Measurements from ENCODE around the gene ZNF576.

The ZNF576 gene

DNA sequence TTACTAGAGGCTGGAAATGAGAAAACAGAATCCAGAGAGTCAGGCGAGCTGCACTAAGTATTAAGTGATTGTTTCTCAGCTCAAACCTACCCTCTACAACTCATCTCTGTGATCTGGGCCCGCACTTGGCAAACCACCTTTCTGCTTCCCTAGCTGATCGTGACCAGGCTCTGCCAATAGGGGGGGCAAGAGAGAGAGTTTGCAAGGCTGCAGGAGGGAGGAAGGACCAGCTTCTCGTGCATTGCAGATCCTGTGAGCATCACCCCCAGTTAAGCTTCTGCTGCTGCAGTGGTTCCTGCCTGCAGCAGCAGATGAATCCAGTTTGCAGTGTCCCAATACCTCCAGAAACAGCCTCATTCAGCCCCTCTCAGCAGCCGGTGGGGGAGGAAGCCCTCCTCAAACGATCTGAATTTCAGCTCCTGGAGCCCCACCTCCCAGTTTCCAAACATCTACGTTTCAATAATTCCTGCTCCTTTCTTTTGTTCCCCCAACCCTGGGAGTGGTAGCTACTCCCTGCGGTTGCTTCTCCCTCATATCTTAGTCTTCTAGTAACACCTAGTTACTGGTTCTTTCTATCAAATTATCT lies 41.1 kb upstream of the ZNF576 start:
- Histone ChIP-seq H4K8ac (ENCODE audit: low read depth, low read length) (no peak overlapping the region), H2BK120ac (ENCODE audit: low read depth, low read length) (no peak overlapping the region), H2BK5ac (ENCODE audit: low read length) (no peak overlapping the region), H3K18ac (ENCODE audit: low read length) (no peak overlapping the region), H4K91ac (ENCODE audit: low read depth, low read length, poor library complexity) (no peak overlapping the region), H3K36me3 (replicated peaks in 1 of 2; ENCODE audit: control insufficient read depth in 2 of 2, insufficient read depth in 2 of 2, low read length in 2 of 2) (peaks cover 35 to 77% of the 10 kb centered on the region in 2 donors), H3K4me1 (ENCODE audit: control insufficient read depth in 2 of 2, insufficient read depth in 1 of 2, low read depth in 1 of 2, low read length in 2 of 2) (no peaks in the 10 kb centered on the region), H3K9me3 (replicated peaks in 1 of 2; ENCODE audit: control insufficient read depth in 2 of 2, insufficient read depth in 1 of 2, low read depth in 1 of 2, low read length in 2 of 2) (no peaks in the 10 kb centered on the region), H3K27ac (replicated peaks; ENCODE audit: low read length) (no peak overlapping the region), H2AK5ac (ENCODE audit: low read depth, low read length) (no peak overlapping the region), H2BK12ac (ENCODE audit: low read length) (no peak overlapping the region), H3K9ac (ENCODE audit: low read depth, low read length, poor library complexity) (no peak overlapping the region), H3K4ac (ENCODE audit: low read length) (no peak overlapping the region), H3K4me3 (ENCODE audit: low read length in 2 of 2) (no peak overlapping the region), H3K4me2 (ENCODE audit: insufficient read depth, low read length, poor library complexity, severe bottlenecking) (no peak overlapping the region), H2BK15ac (ENCODE audit: low read length) (no peak overlapping the region), H3K79me1 (ENCODE audit: low read depth, low read length) (no peaks in the 10 kb centered on the region), H3K27me3 (ENCODE audit: control insufficient read depth in 3 of 3, insufficient read depth in 3 of 3, low read depth in 1 of 3, low read length in 3 of 3) (no peaks in the 10 kb centered on the region), H3K14ac (ENCODE audit: low read length) (no peak overlapping the region), H3K23ac (ENCODE audit: low read depth, low read length, poor library complexity) (no peak overlapping the region), H2AFZ (ENCODE audit: low read length) (no peak overlapping the region)
- WGBS, 2 donors (ENCODE audit: extremely low coverage in 2 of 2, insufficient read length in 2 of 2, insufficient replicate concordance in 1 of 2): no CpG with 5 or more reads among the region's 8 CpGs
- peak; percentile 70 for DNase-seq (ENCODE audit: low spot score)

DNA sequence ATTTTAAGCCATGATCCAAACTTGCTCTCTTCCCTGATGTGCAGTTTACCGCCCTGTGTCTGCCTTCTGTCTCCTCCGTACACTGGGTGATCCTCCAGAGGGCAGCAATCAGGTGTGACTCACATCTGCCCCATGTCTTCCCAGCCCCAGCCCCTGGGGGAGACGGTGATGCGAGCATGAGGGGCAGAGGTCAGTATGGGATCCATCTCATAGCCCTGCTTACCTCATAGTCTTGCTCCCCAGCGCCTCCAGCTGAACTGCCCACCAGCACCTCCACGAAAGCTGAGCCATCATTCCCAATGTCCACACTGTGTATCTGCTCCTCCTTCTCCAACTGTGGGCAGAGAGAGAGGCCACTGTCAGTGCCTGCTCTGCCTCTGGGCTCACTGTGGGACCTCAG lies 35.7 kb upstream of the ZNF576 start:
- no peak overlapping the region for H4K8ac ChIP-seq (ENCODE audit: low read depth, low read length)
- no CpG with 5 or more reads among the region's 6 CpGs for WGBS, 2 donors (ENCODE audit: extremely low coverage in 2 of 2, insufficient read length in 2 of 2, insufficient replicate concordance in 1 of 2)
- H3K4me3 ChIP-seq (ENCODE audit: low read length in 2 of 2): no peak overlapping the region
- no peak overlapping the region for H2AFZ ChIP-seq (ENCODE audit: low read length)
- H3K18ac ChIP-seq (ENCODE audit: low read length): no peak overlapping the region
- no peak overlapping the region for H2BK15ac ChIP-seq (ENCODE audit: low read length)
- peaks cover 6% of the 10 kb centered on the region for H3K79me1 ChIP-seq (ENCODE audit: low read depth, low read length)
- H2AK5ac ChIP-seq (ENCODE audit: low read depth, low read length): no peak overlapping the region
- no peak overlapping the region for H2BK12ac ChIP-seq (ENCODE audit: low read length)
- no peak overlapping the region for H2BK5ac ChIP-seq (ENCODE audit: low read length)
- H3K27me3 ChIP-seq (ENCODE audit: control insufficient read depth in 3 of 3, insufficient read depth in 3 of 3, low read depth in 1 of 3, low read length in 3 of 3): no peaks in the 10 kb centered on the region
- H3K14ac ChIP-seq (ENCODE audit: low read length): no peak overlapping the region
- H3K36me3 ChIP-seq (replicated peaks in 1 of 2; ENCODE audit: control insufficient read depth in 2 of 2, insufficient read depth in 2 of 2, low read length in 2 of 2): peaks cover 29 to 70% of the 10 kb centered on the region in 2 donors
- H3K9ac ChIP-seq (ENCODE audit: low read depth, low read length, poor library complexity): peak overlapping the region; percentile 9
- H3K23ac ChIP-seq (ENCODE audit: low read depth, low read length, poor library complexity): no peak overlapping the region
- no peak overlapping the region for H4K91ac ChIP-seq (ENCODE audit: low read depth, low read length, poor library complexity)
- H3K27ac ChIP-seq (replicated peaks; ENCODE audit: low read length): no peak overlapping the region
- no peak for DNase-seq (ENCODE audit: low spot score)
- H3K9me3 ChIP-seq (replicated peaks in 1 of 2; ENCODE audit: control insufficient read depth in 2 of 2, insufficient read depth in 1 of 2, low read depth in 1 of 2, low read length in 2 of 2): no peaks in the 10 kb centered on the region
- H3K4me1 ChIP-seq (ENCODE audit: control insufficient read depth in 2 of 2, insufficient read depth in 1 of 2, low read depth in 1 of 2, low read length in 2 of 2): no peaks in the 10 kb centered on the region
- H3K4ac ChIP-seq (ENCODE audit: low read length): no peak overlapping the region
- H3K4me2 ChIP-seq (ENCODE audit: insufficient read depth, low read length, poor library complexity, severe bottlenecking): no peak overlapping the region
- H2BK120ac ChIP-seq (ENCODE audit: low read depth, low read length): no peak overlapping the region

- Histone ChIP-seq H3K4ac (ENCODE audit: low read length) (no peak overlapping the region), H4K91ac (ENCODE audit: low read depth, low read length, poor library complexity) (no peak overlapping the region), H2BK5ac (ENCODE audit: low read length) (no peak overlapping the region), H3K14ac (ENCODE audit: low read length) (no peak overlapping the region), H2AK5ac (ENCODE audit: low read depth, low read length) (no peak overlapping the region), H2BK15ac (ENCODE audit: low read length) (no peak overlapping the region), H2BK120ac (ENCODE audit: low read depth, low read length) (no peak overlapping the region), H3K4me2 (ENCODE audit: insufficient read depth, low read length, poor library complexity, severe bottlenecking) (no peak overlapping the region), H3K79me1 (ENCODE audit: low read depth, low read length) (peaks cover 6% of the 10 kb centered on the region), H3K27me3 (ENCODE audit: control insufficient read depth in 3 of 3, insufficient read depth in 3 of 3, low read depth in 1 of 3, low read length in 3 of 3) (no peaks in the 10 kb centered on the region), H3K4me1 (ENCODE audit: control insufficient read depth in 2 of 2, insufficient read depth in 1 of 2, low read depth in 1 of 2, low read length in 2 of 2) (no peaks in the 10 kb centered on the region), H3K36me3 (replicated peaks in 1 of 2; ENCODE audit: control insufficient read depth in 2 of 2, insufficient read depth in 2 of 2, low read length in 2 of 2) (peaks cover 25 to 63% of the 10 kb centered on the region in 2 donors), H3K18ac (ENCODE audit: low read length) (no peak overlapping the region), H2AFZ (ENCODE audit: low read length) (no peak overlapping the region), H3K9ac (ENCODE audit: low read depth, low read length, poor library complexity) (peak overlapping the region; percentile 9), H3K9me3 (replicated peaks in 1 of 2; ENCODE audit: control insufficient read depth in 2 of 2, insufficient read depth in 1 of 2, low read depth in 1 of 2, low read length in 2 of 2) (no peaks in the 10 kb centered on the region), H3K23ac (ENCODE audit: low read depth, low read length, poor library complexity) (no peak overlapping the region), H2BK12ac (ENCODE audit: low read length) (no peak overlapping the region), H3K27ac (replicated peaks; ENCODE audit: low read length) (no peak overlapping the region), H3K4me3 (ENCODE audit: low read length in 2 of 2) (no peak overlapping the region), H4K8ac (ENCODE audit: low read depth, low read length) (no peak overlapping the region)
- DNase-seq (ENCODE audit: low spot score): no peak
- no CpG with 5 or more reads among the region's 12 CpGs for WGBS, 2 donors (ENCODE audit: extremely low coverage in 2 of 2, insufficient read length in 2 of 2, insufficient replicate concordance in 1 of 2)
Measured at GRCh38 chr19:43561139-43561970, 35.0 kb upstream of the ZNF576 start.

DNA sequence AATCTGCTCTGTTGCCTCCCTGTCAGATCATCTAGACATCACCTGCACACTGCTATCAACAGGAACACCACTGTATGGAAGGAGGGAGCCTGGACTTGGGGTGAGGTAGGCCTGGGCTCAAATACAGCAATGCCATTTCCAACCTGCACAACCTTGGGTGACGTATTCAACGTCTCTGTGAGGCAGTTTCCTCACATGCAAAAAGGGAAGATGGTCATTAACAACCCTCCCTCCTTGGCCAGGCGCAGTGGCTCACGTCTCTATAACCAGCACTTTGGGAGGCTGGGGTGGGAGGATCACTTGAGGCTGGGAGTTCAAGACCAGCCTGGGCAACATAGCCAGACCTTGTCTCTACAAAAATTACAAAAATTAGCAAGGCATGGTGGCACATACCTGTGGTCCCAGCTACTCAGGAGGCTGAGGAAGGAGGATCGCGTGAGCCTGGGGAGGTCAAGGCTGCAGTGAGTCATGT lies 34.1 kb upstream of the ZNF576 start:
- peaks cover 25 to 64% of the 10 kb centered on the region in 2 donors for H3K36me3 ChIP-seq (replicated peaks in 1 of 2; ENCODE audit: control insufficient read depth in 2 of 2, insufficient read depth in 2 of 2, low read length in 2 of 2)
- H3K9me3 ChIP-seq (replicated peaks in 1 of 2; ENCODE audit: control insufficient read depth in 2 of 2, insufficient read depth in 1 of 2, low read depth in 1 of 2, low read length in 2 of 2): no peaks in the 10 kb centered on the region
- H2BK15ac ChIP-seq (ENCODE audit: low read length): no peak overlapping the region
- H3K27ac ChIP-seq (replicated peaks; ENCODE audit: low read length): no peak overlapping the region
- H4K91ac ChIP-seq (ENCODE audit: low read depth, low read length, poor library complexity): no peak overlapping the region
- WGBS, 2 donors (ENCODE audit: extremely low coverage in 2 of 2, insufficient read length in 2 of 2, insufficient replicate concordance in 1 of 2): no CpG with 5 or more reads among the region's 6 CpGs
- no peak overlapping the region for H4K8ac ChIP-seq (ENCODE audit: low read depth, low read length)
- no peak overlapping the region for H3K4me2 ChIP-seq (ENCODE audit: insufficient read depth, low read length, poor library complexity, severe bottlenecking)
- H3K79me1 ChIP-seq (ENCODE audit: low read depth, low read length): peaks cover 6% of the 10 kb centered on the region
- DNase-seq (ENCODE audit: low spot score): no peak
- no peak overlapping the region for H3K4me3 ChIP-seq (ENCODE audit: low read length in 2 of 2)
- no peak overlapping the region for H2BK12ac ChIP-seq (ENCODE audit: low read length)
- no peak overlapping the region for H3K14ac ChIP-seq (ENCODE audit: low read length)
- no peak overlapping the region for H3K4ac ChIP-seq (ENCODE audit: low read length)
- H2AFZ ChIP-seq (ENCODE audit: low read length): no peak overlapping the region
- H3K9ac ChIP-seq (ENCODE audit: low read depth, low read length, poor library complexity): no peak overlapping the region
- no peaks in the 10 kb centered on the region for H3K27me3 ChIP-seq (ENCODE audit: control insufficient read depth in 3 of 3, insufficient read depth in 3 of 3, low read depth in 1 of 3, low read length in 3 of 3)
- no peak overlapping the region for H2BK120ac ChIP-seq (ENCODE audit: low read depth, low read length)
- no peaks in the 10 kb centered on the region for H3K4me1 ChIP-seq (ENCODE audit: control insufficient read depth in 2 of 2, insufficient read depth in 1 of 2, low read depth in 1 of 2, low read length in 2 of 2)
- H3K18ac ChIP-seq (ENCODE audit: low read length): no peak overlapping the region
- no peak overlapping the region for H2AK5ac ChIP-seq (ENCODE audit: low read depth, low read length)
- no peak overlapping the region for H2BK5ac ChIP-seq (ENCODE audit: low read length)
- H3K23ac ChIP-seq (ENCODE audit: low read depth, low read length, poor library complexity): no peak overlapping the region
